Measurements from ENCODE around the gene AMBP.

Gene AMBP

DNA sequence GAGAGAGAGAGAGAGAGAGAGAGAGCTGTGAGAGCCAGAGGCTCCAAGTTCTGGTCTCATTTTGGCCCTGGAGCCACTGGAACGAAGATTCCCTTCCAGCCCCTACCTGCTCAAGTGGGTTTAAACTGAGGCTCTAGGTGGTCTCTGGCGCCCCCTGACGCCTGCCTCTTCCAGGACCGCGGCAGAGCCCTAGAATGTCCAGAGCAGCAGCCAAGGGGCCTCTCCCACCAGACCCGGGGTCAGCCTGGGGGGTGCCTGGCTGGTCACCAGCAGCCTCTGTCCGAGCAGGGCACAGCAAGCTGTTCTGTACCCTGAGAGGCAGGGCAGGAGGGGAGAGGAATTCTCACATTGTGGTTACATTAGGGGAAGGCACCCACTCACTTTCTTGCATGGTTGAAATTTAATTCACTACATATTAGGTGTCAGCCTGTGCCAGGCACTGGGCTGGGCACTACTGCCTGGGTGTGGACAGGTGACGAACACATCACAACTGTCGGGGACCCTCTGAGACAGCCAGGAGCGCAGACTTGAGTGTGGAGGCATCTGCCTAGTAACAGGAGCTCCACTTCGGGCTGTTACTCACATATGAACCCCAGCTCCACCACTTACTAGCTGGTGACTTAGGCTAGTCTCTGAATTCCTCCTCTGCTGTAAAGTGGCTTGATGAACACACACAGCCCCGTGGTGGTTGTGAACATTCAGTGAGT is 44.5 kb downstream of the AMBP start:
- H3K27ac ChIP-seq = no peak overlapping the region
- no peaks in the 10 kb centered on the region for H3K27me3 ChIP-seq (replicated peaks)
- TF ChIP-seq, protein P1, sequence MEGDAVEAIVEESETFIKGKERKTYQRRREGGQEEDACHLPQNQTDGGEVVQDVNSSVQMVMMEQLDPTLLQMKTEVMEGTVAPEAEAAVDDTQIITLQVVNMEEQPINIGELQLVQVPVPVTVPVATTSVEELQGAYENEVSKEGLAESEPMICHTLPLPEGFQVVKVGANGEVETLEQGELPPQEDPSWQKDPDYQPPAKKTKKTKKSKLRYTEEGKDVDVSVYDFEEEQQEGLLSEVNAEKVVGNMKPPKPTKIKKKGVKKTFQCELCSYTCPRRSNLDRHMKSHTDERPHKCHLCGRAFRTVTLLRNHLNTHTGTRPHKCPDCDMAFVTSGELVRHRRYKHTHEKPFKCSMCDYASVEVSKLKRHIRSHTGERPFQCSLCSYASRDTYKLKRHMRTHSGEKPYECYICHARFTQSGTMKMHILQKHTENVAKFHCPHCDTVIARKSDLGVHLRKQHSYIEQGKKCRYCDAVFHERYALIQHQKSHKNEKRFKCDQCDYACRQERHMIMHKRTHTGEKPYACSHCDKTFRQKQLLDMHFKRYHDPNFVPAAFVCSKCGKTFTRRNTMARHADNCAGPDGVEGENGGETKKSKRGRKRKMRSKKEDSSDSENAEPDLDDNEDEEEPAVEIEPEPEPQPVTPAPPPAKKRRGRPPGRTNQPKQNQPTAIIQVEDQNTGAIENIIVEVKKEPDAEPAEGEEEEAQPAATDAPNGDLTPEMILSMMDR (IDR thresholded peaks at IDR 0.05; ENCODE audit: low read depth, low read length, missing control alignments) = peak; percentile 73
- H3K36me3 ChIP-seq (replicated peaks) = peaks cover 43% of the 10 kb centered on the region
- in situ Hi-C loops (cut with HindIII; ENCODE audit: low pct_ligation_motif_present, low sequenced_read_pairs) = no loop called here
- DNase-seq = no peak
- H3K4me3 ChIP-seq (ENCODE audit: low read depth, low read length) = no peak overlapping the region

GRCh38 chr9:114031948-114032840 is 45.9 kb downstream of the AMBP start:
- Histone ChIP-seq H3K27me3 (replicated peaks) (no peaks in the 10 kb centered on the region), H3K4me3 (ENCODE audit: low read depth, low read length) (no peak overlapping the region), H3K36me3 (replicated peaks) (peaks cover 44% of the 10 kb centered on the region), H3K27ac (no peak overlapping the region)
- TF ChIP-seq, protein P1 (IDR thresholded peaks at IDR 0.05; ENCODE audit: low read depth, low read length, missing control alignments) = no peak
- no peak for DNase-seq
- in situ Hi-C loops (cut with HindIII; ENCODE audit: low pct_ligation_motif_present, low sequenced_read_pairs) = no loop called here

DNA sequence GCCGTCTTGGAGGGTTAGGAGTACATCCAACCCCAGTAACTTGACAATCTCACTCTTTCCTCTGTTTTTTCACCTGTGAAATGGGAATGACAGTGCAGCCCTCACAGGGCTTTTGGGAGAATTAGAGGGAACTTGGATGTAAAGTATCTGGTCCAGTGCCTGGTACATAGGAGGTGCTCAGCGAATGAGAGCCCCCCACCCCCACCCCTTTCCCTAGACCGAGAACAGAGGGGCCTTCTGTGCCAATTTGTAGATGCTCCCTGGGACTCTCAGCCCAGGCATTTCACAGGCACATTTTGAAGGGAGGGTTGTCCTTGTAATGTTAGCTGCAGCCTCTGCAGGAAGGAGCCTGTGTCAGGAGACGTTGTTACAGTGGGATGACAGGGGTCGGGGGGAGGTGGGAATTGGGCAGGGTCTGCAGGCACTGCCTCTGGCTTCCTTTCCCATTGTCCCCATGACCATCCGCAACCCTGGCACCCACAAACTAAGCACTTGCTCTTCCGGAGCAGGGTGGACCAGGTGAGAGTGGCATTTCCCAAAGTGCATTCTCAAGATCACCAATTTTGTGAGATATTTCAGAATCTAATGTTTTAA is 47.0 kb downstream of the AMBP start:
- Histone ChIP-seq H3K27me3 (replicated peaks) (no peaks in the 10 kb centered on the region), H3K36me3 (replicated peaks) (peaks cover 36% of the 10 kb centered on the region), H3K27ac (no peak overlapping the region), H3K4me3 (ENCODE audit: low read depth, low read length) (no peak overlapping the region)
- TF ChIP-seq, protein P1 (IDR thresholded peaks at IDR 0.05; ENCODE audit: low read depth, low read length, missing control alignments) = no peak
- in situ Hi-C loops (cut with HindIII; ENCODE audit: low pct_ligation_motif_present, low sequenced_read_pairs) = no loop called here
- DNase-seq = no peak

GRCh38 chr9:114030364-114030763 is 47.7 kb downstream of the AMBP start:
- Histone ChIP-seq H3K27me3 (replicated peaks) (no peaks in the 10 kb centered on the region), H3K36me3 (replicated peaks) (peaks cover 36% of the 10 kb centered on the region), H3K27ac (no peak overlapping the region), H3K4me3 (ENCODE audit: low read depth, low read length) (no peak overlapping the region)
- TF ChIP-seq, protein P1 (IDR thresholded peaks at IDR 0.05; ENCODE audit: low read depth, low read length, missing control alignments) = no peak
- no peak for DNase-seq
- in situ Hi-C loops (cut with HindIII; ENCODE audit: low pct_ligation_motif_present, low sequenced_read_pairs) = no loop called here

DNA sequence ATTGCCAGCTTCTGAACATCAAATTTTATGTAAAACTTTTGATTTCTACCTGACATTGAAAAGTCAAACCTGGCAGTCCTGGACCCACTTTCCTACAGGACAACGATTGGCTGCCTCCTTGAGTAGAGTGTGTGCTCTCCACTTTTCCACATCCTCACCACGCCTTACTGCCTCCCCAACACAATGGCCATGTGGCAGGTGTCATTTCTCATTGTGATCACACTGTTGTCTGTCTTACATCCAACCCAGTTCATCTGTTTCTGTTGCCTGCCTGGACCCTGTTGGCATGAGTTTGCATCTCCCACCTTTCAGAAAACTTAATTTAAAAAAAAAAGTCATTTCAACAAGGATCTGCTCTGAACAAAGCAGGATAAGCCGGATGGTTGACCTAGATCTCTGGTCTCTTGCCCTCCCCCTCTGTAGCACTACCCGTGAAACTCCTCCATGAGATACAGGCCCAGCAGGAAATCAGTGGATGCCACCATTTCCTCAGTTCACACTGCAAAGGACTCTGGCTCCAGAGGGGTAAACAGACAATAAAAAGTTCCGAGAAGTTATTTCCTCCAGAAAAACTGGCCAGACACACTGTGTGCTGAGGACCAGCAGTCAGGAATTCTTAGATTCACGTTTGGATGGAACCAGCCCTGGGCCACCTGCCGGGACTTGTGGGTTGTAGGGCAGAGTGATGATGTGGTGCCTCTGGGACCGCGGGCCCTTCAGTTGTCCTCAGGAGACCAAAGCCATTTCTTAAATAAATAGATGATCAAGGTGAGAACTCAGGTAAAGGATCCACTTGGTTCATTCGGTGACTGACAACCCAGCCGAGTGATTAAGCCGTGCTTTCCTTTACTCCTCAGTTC is 48.6 kb downstream of the AMBP start:
- H3K27me3 ChIP-seq (replicated peaks) = no peaks in the 10 kb centered on the region
- TF ChIP-seq, protein P1 (IDR thresholded peaks at IDR 0.05; ENCODE audit: low read depth, low read length, missing control alignments) = no peak
- peaks cover 35% of the 10 kb centered on the region for H3K36me3 ChIP-seq (replicated peaks)
- DNase-seq = no peak
- no peak overlapping the region for H3K27ac ChIP-seq
- in situ Hi-C loops (cut with HindIII; ENCODE audit: low pct_ligation_motif_present, low sequenced_read_pairs) = no loop called here
- H3K4me3 ChIP-seq (ENCODE audit: low read depth, low read length) = no peak overlapping the region

Data from brain microvascular endothelial cell (primary cell).